Astrocyte of the spinal cord (primary cell): ENCODE results near the gene ZNF487.
"Not testable (repeated sequence)": the region's sequence is repeated elsewhere in the genome, so short reads cannot be mapped to it uniquely, and the experiment has no call there.

Source experiments
- DNase-seq: peaks from one replicate; pipeline ENCODE4 v3.0.0; 2011; ENCODE audit warnings: low read depth, low spot score
- H3K4me3 ChIP-seq: 2 replicates; pipeline ENCODE4 v1.5.1; 2011; ENCODE audit warnings: low read depth, mild to moderate bottlenecking, low read length, moderate library complexity
- in situ Hi-C: cut with HindIII; loops from 2 replicates; pipeline ENCODE4 v1.10.0; 2017; ENCODE audit warnings: low sequenced_read_pairs
- TF ChIP-seq, protein P1 (sequence below): IDR thresholded peaks from 2 replicates; pipeline ENCODE4 v1.5.1; 2012; ENCODE audit warnings: low read depth, mild to moderate bottlenecking, low read length, inconsistent platforms

The ZNF487 gene

DNA sequence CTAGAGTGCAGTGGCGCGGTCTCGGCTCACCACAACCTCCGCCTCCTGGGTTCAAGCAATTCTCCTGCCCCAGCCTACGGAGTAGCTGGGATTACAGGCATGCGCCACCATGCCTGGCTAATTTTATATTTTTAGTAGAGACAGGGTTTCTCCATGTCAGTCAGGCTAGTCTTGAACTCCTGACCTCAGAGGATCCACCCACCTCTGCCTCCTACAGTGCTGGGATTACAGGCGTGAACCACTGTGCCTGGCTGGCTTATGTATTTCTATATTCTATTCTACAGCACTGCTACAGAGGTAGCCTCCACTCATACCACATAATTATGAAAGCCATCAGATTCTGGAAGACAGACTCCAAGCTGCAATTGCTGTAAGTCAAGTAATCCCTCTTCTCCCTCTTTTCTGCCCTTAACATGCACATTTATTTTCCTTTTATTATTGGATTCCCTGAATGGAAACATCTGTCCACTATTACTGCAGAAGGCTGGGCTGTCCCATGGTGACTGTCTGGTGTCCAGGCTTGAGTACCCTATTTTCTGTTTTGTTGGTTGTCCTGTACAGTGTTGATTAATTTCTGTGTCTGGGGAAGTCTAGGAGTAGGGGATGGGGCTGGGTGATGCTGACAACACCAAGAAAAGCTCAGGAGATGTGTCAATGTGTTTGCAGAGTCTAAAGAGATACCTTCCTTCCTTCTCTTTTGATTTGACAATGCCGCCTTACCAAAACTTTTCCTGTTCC lies 5.8 kb upstream of the ZNF487 start:
- DNase-seq, result no peak
- in situ Hi-C loops, result no loop called here
- TF ChIP-seq, protein P1, sequence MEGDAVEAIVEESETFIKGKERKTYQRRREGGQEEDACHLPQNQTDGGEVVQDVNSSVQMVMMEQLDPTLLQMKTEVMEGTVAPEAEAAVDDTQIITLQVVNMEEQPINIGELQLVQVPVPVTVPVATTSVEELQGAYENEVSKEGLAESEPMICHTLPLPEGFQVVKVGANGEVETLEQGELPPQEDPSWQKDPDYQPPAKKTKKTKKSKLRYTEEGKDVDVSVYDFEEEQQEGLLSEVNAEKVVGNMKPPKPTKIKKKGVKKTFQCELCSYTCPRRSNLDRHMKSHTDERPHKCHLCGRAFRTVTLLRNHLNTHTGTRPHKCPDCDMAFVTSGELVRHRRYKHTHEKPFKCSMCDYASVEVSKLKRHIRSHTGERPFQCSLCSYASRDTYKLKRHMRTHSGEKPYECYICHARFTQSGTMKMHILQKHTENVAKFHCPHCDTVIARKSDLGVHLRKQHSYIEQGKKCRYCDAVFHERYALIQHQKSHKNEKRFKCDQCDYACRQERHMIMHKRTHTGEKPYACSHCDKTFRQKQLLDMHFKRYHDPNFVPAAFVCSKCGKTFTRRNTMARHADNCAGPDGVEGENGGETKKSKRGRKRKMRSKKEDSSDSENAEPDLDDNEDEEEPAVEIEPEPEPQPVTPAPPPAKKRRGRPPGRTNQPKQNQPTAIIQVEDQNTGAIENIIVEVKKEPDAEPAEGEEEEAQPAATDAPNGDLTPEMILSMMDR, result no peak
- H3K4me3 ChIP-seq, result no peak overlapping the region

DNA sequence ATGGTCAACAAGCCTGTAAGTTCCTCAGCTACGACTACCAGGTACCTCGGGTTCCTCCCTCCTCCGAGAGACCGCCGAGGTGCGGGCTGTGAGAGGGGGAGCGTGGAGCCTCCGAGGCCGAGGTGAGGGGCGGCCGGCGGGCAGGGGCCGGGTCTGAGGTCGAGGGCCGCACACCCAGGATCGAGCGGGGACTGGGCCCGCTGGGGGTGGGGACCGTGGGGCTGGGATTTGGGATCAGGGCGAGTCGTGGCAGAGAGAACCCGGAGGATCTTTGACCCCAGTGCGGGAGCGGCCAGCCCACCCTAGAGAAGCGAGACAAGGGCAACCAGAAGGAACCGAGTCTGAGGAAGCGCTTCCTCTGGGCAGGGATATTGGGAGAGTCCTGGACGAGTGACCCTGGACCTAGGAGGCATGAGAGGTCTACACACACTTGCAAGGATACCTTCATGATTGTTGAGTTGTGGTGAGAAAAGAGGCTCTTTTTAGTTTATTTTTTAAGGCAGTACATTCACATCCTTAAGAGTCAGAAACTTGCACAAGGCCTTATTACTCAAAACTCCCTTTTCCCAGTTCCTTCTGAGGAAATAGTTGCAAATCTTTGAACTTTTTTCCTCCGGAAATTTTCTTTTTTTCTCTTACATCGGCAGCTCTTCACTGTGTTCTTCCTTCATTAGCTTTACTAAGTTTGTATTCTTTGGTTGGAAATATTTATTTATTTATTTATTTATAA lies 395 bp downstream of the ZNF487 start:
- DNase-seq, result peak; percentile 22
- TF ChIP-seq, protein P1, result no peak
- peak overlapping the region; percentile 81 for H3K4me3 ChIP-seq
- in situ Hi-C loops, result no loop called here

DNA sequence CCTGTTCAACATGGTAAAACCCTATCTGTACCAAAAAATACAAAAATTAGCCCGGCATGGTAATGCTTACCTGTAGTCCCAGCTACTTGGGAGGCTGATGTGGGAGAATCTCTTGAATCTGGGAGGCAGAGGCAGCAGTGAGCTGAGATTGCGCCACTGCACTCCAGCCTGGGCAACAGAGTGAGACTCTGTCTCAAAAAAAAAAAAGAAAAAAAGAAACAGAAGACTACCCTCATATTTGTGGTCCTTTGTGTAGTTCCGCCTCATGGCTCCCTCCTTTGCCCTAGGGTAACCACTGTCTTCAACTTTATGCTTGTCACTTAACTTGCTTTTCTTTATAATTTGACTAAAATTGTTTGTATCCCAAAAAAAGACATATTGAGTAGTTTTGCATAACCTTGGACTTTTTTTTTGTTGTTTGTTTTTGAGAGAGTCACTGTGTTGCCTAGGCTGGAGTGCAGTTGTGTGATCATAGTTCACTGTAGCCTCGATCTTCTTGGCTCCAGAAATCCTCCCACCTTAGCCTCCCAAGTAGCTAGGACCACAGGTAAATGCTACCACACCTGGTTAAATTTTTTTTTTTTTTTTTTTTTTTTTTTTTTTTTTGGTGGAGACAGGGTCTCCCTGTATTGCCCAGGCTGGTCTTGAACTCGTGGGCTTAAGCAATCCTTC lies 3.7 kb downstream of the ZNF487 start:
- in situ Hi-C loops, result no loop called here
- H3K4me3 ChIP-seq, result no peak overlapping the region
- no peak for DNase-seq
- TF ChIP-seq, protein P1, result no peak

DNA sequence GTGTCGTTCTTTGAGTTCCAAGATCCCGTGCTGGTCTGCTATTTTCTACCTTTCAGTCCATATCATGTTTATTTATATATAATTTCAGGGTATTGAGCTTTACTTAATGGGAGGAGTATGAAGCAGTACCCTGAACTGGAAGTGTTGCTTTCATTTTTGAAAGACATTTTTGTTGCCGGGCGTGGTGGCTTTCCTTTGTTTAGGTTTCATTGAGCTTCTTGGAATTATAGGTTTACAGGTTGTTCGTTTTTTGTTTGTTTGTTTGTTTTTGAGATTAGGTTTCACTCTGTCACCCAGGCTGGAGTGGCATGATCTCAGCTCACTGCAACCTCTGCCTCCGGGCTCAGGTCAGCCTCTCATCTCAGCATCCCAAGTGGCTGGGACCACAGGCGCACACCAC lies 7.4 kb downstream of the ZNF487 start:
- TF ChIP-seq, protein P1, result no peak
- in situ Hi-C loops, result no loop called here
- DNase-seq, result no peak
- H3K4me3 ChIP-seq, result no peak overlapping the region

DNA sequence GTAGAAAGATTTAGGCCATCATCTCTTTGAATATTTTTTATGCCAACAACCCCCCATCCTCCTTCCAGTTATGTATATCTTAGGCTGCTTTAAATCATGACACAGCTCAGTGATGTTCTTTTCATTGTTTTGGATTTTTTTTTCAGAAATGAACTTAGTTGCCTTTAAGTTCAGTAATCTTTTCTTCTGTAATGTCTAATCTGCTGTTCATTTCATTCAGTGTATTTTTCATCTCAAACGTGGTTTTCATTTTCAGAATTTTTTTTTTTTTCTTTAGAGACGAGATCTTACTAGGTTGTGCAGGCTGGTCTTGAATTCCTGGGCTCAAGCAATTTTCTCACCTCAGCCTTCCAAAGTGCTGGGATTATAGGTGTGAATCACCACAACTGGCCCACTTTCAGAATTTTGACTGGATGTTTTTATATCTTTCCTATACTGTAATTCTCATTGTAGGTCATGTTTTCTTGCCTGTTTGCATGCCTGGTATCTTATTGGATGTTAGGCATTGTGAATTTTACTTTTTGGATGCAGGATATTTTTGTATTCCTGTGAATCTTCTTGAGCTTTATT lies 8.1 kb downstream of the ZNF487 start:
- H3K4me3 ChIP-seq, result no peak overlapping the region
- TF ChIP-seq, protein P1, result no peak
- DNase-seq, result no peak
- in situ Hi-C loops, result no loop called here

DNA sequence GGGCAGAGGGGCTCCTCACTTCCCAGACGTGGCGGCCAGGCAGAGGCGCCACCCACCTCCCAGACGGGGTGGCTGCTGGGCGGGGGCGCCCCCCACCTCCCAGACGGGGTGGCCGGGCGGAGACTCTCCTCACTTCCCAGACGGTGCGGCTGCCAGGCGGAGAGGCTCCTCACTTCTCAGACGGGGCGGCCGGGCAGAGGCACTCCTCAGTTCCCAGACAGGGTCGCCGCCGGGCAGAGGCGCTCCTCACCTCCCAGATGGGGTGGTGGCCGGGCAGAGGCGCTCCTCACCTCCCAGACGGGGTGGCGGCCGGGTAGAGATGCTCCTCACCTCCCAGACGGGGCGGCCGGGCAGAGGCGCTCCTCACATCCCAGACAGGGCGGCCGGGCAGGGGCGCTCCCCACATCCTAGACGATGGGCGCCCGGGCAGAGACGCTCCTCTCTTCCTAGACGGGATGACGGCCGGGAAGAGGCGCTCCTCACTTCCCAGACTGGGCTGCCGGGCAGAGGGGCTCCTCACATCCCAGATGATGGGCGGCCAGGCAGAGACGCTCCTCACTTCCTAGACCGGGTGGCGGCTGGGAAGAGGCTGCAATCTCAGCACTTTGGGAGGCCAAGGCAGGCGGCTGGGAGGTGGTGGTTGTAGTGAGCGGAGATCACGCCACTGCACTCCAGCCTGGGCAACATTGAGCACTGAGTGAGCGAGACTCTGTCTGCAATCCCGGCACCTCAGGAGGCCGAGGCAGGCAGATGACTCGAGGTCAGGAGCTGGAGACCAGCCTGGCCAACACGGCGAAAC lies 9.5 kb downstream of the ZNF487 start:
- H3K4me3 ChIP-seq, in situ Hi-C loops, DNase-seq: not testable (repeated sequence)
